Transverse colon (tissue), 4 donors: ENCODE measurements around the gene ARHGEF37.

Source experiments
- POLR2AphosphoS5 ChIP-seq, 3 donors: sonication (generic); formaldehyde crosslinking; IDR thresholded peaks; one replicate each; pipeline ENCODE4 v1.6.1; 2016; ENCODE audit warnings: antibody characterized with exemption in 3 of 3
- TF ChIP-seq, protein P1 (sequence below), 5 experiments: fragments of 200-600 bp in 3 of 5; fragments of 450-650 bp in 2 of 5; sonication (generic) in 3 of 5; IDR thresholded peaks; 1 replicate in 2 of 5; 2 replicates in 3 of 5; pipeline ENCODE4 v1.5.1; 2016 to 2017; ENCODE audit warnings: antibody characterized with exemption in 5 of 5, inconsistent platforms in 3 of 5, mild to moderate bottlenecking in 2 of 5, moderate library complexity in 1 of 5

DNA sequence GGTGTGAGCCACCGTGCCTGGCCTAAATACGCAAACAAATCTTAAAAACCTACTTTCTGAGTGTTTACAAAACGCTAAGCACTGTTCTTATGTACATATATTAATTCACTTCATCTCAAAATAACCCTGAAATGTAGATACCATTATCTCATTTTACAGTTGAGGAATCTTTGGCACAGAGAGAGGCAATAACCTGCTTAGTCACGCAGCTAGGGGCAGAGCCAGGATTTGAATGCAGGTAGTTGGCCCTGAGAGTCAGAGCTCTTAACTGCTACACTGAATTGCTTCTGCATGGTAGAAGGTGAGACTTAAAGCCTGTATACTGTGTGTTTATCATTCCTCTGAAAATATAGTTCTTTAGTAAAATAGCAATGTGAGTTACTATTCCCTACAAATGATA lies 21.9 kb downstream of the ARHGEF37 start:
- TF ChIP-seq, protein P1, sequence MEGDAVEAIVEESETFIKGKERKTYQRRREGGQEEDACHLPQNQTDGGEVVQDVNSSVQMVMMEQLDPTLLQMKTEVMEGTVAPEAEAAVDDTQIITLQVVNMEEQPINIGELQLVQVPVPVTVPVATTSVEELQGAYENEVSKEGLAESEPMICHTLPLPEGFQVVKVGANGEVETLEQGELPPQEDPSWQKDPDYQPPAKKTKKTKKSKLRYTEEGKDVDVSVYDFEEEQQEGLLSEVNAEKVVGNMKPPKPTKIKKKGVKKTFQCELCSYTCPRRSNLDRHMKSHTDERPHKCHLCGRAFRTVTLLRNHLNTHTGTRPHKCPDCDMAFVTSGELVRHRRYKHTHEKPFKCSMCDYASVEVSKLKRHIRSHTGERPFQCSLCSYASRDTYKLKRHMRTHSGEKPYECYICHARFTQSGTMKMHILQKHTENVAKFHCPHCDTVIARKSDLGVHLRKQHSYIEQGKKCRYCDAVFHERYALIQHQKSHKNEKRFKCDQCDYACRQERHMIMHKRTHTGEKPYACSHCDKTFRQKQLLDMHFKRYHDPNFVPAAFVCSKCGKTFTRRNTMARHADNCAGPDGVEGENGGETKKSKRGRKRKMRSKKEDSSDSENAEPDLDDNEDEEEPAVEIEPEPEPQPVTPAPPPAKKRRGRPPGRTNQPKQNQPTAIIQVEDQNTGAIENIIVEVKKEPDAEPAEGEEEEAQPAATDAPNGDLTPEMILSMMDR (IDR thresholded peaks at IDR 0.05), result no peak
- TF ChIP-seq POLR2AphosphoS5 (IDR thresholded peaks at IDR 0.05), result no peak
